OCI-LY3 (cell line): ENCODE results near the gene WNT6.
A peak's percentile ranks its signal among the peaks of the same experiment; 100 is the strongest.

ENCODE experiments used
- H2AFZ ChIP-seq: fragments of 200-600, 300-600 bp; shearing (Covaris generic); 2 replicates; pipeline ENCODE4 v1.6.0; 2014; ENCODE audit warnings: antibody characterized with exemption, low read depth, low read length
- H3K27ac ChIP-seq: fragments of 200-600, 300-600 bp; sonication (generic); 2 replicates; pipeline ENCODE4 v1.5.1; 2014; ENCODE audit warnings: mild to moderate bottlenecking, low read length, moderate library complexity, mixed read lengths
- H3K27me3 ChIP-seq: fragments of 200-600, 300-600 bp; sonication (generic); 2 replicates; pipeline ENCODE4 v1.6.1; 2014; ENCODE audit warnings: low read depth, low read length, mixed read lengths
- H3K36me3 ChIP-seq: fragments of 200-600, 300-600 bp; sonication (generic); replicated peaks from 2 replicates; pipeline ENCODE3; 2014; ENCODE audit warnings: low read depth, low read length, mixed read lengths
- H3K4me1 ChIP-seq: fragments of 300-600, 200-600 bp; sonication (generic); 2 replicates; pipeline ENCODE4 v1.6.1; 2014; ENCODE audit warnings: low read length, mixed read lengths
- H3K4me2 ChIP-seq: fragments of 200-600, 300-600 bp; sonication (generic); 2 replicates; pipeline ENCODE4 v1.6.1; 2014; ENCODE audit warnings: low read length, mixed read lengths
- H3K4me3 ChIP-seq: fragments of 300-600, 200-600 bp; sonication (generic); 2 replicates; pipeline ENCODE4 v1.5.1; 2014; ENCODE audit warnings: antibody characterized with exemption, mild to moderate bottlenecking, low read length, moderate library complexity
- H3K79me2 ChIP-seq: fragments of 300-600, 200-600 bp; shearing (Covaris generic); 2 replicates; pipeline ENCODE4 v1.6.1; 2014; ENCODE audit warnings: mild to moderate bottlenecking, low read length, mixed read lengths
- H3K9ac ChIP-seq: fragments of 300-600, 200-600 bp; shearing (Covaris generic); 2 replicates; pipeline ENCODE4 v1.6.0; 2014; ENCODE audit warnings: mild to moderate bottlenecking, low read length, moderate library complexity
- H3K9me3 ChIP-seq: fragments of 200-600, 300-600 bp; shearing (Covaris generic); 2 replicates; pipeline ENCODE4 v1.6.1; 2014; ENCODE audit warnings: low read length, mixed read lengths; ENCODE audit not compliant: insufficient read depth
- H4K20me1 ChIP-seq: fragments of 200-600, 300-600 bp; sonication (generic); 2 replicates; pipeline ENCODE4 v1.6.1; 2016; ENCODE audit warnings: low read length, mixed read lengths; ENCODE audit not compliant: insufficient read depth
- EZH2phosphoT487 ChIP-seq: fragments of 200-600 bp; shearing (Covaris generic); IDR thresholded peaks from 2 replicates; pipeline ENCODE4 v1.6.1; 2018; ENCODE audit warnings: antibody characterized with exemption, mixed run types, low read depth
- TF ChIP-seq, protein P1 (sequence below): fragments of 200-600, 300-600 bp; sonication (generic); IDR thresholded peaks from 2 replicates; pipeline ENCODE4 v1.5.1; 2014; ENCODE audit warnings: antibody characterized with exemption, low read length, low read depth

WNT6 gene

DNA sequence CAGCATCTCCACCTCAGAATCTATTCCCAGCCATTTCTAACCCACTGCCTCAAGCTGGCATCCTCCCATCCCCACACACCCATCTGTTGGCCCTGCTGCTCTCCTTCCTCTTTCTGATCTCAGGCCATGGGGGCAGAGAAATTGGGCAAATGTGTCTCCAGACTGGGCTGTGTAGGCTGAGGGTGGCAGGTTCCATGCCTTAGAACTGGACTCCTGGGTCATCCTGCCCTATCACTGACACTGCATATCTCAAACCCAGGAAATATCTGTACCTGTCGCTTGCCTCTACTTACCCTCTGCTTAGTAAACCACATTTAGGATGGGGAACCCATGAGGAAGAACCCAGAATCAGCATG, 22.8 kb downstream of the WNT6 start:
- Histone ChIP-seq H3K27me3 (no peaks in the 10 kb centered on the region), H3K4me3 (peak overlapping the region; percentile 99), H3K27ac (peak overlapping the region; percentile 98), H4K20me1 (no peaks in the 10 kb centered on the region), H3K4me2 (peak overlapping the region; percentile 95), H3K79me2 (peaks cover 59% of the 10 kb centered on the region), H3K36me3 (peaks cover 41% of the 10 kb centered on the region), H3K9me3 (no peaks in the 10 kb centered on the region), H2AFZ (no peak overlapping the region), H3K4me1 (peaks cover 78% of the 10 kb centered on the region), H3K9ac (peak overlapping the region; percentile 98)
- TF ChIP-seq EZH2phosphoT487, result no peak

DNA sequence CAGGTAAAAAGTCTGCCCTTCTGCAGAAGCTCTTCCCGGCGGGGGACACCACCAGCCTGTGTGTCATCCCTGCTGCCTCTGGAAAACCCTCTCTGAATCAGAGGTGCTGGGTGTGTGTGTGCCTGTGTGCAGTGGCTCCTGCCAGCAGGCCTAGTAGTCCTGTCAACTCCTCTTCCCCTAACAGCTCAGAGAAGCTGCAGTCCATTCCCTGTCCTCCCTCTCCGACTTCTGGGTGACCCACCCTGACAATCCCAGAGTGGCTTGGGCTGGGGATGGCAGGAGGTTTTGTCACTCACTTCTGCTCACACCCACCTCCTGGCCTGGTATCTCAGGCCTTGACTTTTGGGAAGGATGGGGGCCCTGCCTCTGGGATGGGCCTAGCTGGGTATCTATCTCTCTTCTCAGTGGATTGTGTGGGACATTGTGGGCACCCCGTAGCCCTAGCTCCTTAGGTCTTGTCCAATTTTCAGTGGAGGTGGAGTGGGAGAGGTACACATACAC, 23.3 kb downstream of the WNT6 start:
- no peak for TF ChIP-seq EZH2phosphoT487
- TF ChIP-seq, protein P1, sequence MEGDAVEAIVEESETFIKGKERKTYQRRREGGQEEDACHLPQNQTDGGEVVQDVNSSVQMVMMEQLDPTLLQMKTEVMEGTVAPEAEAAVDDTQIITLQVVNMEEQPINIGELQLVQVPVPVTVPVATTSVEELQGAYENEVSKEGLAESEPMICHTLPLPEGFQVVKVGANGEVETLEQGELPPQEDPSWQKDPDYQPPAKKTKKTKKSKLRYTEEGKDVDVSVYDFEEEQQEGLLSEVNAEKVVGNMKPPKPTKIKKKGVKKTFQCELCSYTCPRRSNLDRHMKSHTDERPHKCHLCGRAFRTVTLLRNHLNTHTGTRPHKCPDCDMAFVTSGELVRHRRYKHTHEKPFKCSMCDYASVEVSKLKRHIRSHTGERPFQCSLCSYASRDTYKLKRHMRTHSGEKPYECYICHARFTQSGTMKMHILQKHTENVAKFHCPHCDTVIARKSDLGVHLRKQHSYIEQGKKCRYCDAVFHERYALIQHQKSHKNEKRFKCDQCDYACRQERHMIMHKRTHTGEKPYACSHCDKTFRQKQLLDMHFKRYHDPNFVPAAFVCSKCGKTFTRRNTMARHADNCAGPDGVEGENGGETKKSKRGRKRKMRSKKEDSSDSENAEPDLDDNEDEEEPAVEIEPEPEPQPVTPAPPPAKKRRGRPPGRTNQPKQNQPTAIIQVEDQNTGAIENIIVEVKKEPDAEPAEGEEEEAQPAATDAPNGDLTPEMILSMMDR, result no peak
- H3K9me3 ChIP-seq, result no peaks in the 10 kb centered on the region
- peaks cover 2% of the 10 kb centered on the region; the same call in 1 of the 2 replicates for H4K20me1 ChIP-seq
- H2AFZ ChIP-seq, result no peak overlapping the region
- H3K4me2 ChIP-seq, result peak overlapping the region; percentile 95
- peak overlapping the region; percentile 99 for H3K4me3 ChIP-seq
- peak overlapping the region; percentile 98 for H3K9ac ChIP-seq
- H3K36me3 ChIP-seq, result peaks cover 46% of the 10 kb centered on the region
- H3K27me3 ChIP-seq, result no peaks in the 10 kb centered on the region
- peaks cover 63% of the 10 kb centered on the region for H3K79me2 ChIP-seq
- H3K4me1 ChIP-seq, result peaks cover 78% of the 10 kb centered on the region
- H3K27ac ChIP-seq, result peak overlapping the region; percentile 98

DNA sequence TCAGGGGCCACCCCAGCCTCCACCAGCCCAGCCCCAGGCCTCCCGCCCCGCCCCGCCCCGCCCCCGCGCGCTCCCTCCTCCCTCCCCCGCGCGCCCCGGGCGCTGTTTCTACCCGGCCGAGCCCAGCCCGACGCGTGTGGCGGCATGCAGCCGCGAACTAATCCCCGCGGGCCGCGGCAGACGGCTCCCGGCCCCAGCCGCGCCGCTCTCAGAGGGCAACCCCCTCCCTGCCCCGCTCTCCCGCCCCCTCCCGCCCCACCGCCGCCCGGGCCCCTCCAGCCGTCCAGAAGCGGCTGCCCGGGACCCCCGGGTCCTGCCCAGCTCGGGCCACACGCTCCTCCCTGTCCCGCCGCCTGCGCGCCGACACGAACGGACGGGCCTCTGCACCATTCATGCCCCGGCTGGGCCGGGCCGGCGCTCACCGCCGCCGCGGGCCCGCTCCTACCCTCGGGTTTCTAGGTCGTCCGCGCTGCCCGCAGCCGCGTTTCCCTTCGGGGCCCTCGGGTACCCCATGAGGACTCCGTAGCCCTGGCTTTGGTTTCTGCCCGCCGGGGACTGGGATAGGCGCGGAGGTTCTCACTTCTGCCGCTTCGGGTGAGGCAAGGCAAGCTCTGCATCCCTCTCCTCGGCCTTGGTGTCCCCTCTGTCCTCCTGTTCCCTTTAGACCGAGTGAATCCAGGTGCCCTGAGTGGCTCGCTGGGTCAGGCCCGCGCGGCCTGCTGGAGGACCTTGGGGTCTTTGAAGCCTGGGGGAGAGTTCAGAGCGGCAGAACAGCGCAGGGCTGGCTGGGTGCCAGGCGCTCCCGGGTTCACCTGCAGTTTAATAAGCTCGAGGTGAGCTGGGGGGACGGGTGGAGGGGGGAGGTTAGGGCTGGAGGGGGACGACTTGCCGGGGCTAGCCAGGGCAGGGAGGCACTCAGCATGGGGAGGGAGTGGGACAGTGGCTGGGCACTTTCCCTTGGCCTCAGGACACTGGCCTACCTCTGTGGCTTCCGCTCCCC, 24.2 kb downstream of the WNT6 start:
- H3K9me3 ChIP-seq, result no peaks in the 10 kb centered on the region
- no peaks in the 10 kb centered on the region for H3K27me3 ChIP-seq
- H3K36me3 ChIP-seq, result peaks cover 53% of the 10 kb centered on the region
- H3K79me2 ChIP-seq, result peaks cover 66% of the 10 kb centered on the region
- peak overlapping the region; percentile 98 for H3K4me2 ChIP-seq
- H3K9ac ChIP-seq, result peak overlapping the region; percentile 98
- peaks cover 70% of the 10 kb centered on the region for H3K4me1 ChIP-seq
- H2AFZ ChIP-seq, result no peak overlapping the region
- TF ChIP-seq EZH2phosphoT487, result no peak
- TF ChIP-seq, protein P1, result no peak
- H4K20me1 ChIP-seq, result peaks cover 9% of the 10 kb centered on the region; the same call in 1 of the 2 replicates
- peak overlapping the region; percentile 99 for H3K4me3 ChIP-seq
- H3K27ac ChIP-seq, result peak overlapping the region; percentile 65

DNA sequence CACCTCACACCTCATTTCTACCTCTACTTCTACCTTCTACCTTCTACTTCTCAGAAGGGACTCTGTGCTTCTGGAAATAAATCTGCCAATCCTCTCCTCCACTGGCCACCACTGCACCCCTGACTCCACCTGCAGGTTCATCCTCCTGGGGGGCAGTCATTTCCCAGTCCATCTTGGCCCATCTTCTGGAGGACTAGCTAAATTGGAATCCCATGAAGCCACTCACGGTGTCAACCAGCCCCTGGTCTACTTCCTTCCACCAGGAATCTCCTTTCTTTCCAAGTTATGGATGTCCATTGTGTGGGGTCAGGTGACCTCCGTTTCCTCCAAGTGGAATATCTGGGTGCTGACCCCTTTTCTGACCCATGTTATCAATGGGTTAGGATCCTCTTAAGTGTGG, 24.9 kb downstream of the WNT6 start:
- TF ChIP-seq, protein P1, result no peak
- no peak for TF ChIP-seq EZH2phosphoT487
- H3K27ac ChIP-seq, result peak overlapping the region; percentile 65
- H3K79me2 ChIP-seq, result peaks cover 66% of the 10 kb centered on the region
- peaks cover 62% of the 10 kb centered on the region for H3K4me1 ChIP-seq
- no peak overlapping the region for H2AFZ ChIP-seq
- H3K9ac ChIP-seq, result peak overlapping the region; percentile 84; the same call in 1 of the 2 replicates
- H3K36me3 ChIP-seq, result peaks cover 53% of the 10 kb centered on the region
- no peaks in the 10 kb centered on the region for H3K9me3 ChIP-seq
- peak overlapping the region; percentile 98 for H3K4me2 ChIP-seq
- H4K20me1 ChIP-seq, result peaks cover 9% of the 10 kb centered on the region; the same call in 1 of the 2 replicates
- no peaks in the 10 kb centered on the region for H3K27me3 ChIP-seq
- peak overlapping the region; percentile 82 for H3K4me3 ChIP-seq
